Skin of body (tissue), 2 donors: ENCODE measurements around the gene PRKCZ. TPM values are rescaled to one million over a fixed set of nuclear protein-coding genes. Genes with fewer than 3 reads are reported as not detected.

ENCODE experiments used
- DNase-seq: peaks from one replicate; lab custom pipeline; 2025; lab: John Stamatoyannopoulos, UW
- total RNA-seq: library from RNA; depleted of rRNA; stranded (reverse); fragments of >200 nt; gene quantifications from one replicate; pipeline ENCODE4 v1.2.3, GENCODE V29; 2014

PRKCZ gene
- total RNA-seq, 1 donor from 2014 or later, result 10.8 TPM

DNA sequence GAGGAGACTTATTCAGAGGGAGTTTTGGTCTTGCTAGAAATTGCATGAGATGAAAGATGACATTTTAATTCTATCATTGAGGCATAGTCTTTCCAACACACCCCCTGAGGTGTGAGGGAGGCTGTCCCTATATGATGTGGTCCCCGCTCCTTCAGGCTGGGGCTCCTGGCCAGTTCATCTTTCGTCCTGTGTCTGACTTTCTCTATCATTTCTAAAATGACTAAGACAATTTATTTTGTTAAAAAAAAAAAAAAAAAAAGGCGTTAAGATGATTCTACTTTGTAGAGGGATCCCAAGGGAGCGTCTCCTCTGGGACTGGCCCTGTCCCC lies 50.5 kb downstream of the PRKCZ start:
- DNase-seq, result no peak

DNA sequence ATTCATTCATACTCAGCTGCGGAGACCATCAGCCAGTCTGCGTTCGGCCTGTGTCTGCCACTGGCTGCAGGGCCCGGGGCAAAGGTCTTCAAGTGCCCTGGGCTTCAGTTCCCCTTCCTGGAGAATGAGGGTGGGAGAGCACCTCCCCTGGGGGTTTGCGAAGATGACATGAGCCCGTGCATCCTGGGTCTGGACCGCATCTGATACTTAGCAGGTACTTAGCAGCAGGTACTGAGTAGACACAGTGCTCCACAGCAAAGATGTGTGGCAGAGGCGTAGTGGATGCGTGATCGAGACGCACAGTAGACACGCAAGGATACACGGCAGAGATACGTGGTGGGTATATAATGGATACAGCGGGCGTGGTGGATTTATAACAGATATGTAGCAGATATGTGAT lies 51.3 kb downstream of the PRKCZ start:
- DNase-seq, result no peak

DNA sequence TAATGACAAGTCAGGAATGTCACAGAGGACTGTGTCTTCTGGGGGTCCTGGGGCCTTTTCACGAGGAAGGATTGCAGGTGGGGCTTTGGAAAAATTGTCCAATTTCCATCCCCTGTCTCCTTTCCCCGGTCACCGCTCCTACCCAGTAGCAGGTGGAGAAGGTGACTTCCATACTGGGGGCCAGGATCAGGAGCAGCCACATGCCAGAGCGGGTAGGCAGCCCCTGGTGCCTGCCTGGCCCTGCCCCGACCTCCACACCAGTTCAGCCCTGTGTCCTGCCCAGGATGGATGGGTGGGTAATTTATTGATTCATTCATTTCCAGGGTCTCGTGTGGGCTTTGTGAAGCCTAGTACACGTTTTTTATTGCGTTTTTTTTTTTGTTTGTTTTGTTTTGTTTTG lies 51.7 kb downstream of the PRKCZ start:
- DNase-seq, result no peak

DNA sequence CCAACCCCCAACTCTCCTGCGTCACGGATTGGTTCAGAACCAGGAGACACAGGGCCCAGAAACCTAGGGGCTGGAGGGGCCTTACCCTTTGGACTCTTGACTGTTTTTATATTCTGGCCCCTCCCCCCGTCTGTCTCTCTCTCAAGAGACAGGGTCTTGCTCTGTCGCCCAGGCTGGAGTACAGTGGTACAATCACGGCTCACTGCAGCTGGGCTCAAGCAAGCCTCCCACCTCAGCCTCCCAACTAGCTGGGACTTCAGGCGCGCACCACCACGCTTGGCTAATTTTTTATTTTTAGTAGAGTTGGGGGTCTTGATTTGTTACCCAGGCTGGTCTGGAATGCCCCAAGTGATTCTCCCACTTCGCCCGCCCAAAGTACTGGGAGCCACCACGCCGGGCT lies 52.5 kb downstream of the PRKCZ start:
- no peak for DNase-seq

DNA sequence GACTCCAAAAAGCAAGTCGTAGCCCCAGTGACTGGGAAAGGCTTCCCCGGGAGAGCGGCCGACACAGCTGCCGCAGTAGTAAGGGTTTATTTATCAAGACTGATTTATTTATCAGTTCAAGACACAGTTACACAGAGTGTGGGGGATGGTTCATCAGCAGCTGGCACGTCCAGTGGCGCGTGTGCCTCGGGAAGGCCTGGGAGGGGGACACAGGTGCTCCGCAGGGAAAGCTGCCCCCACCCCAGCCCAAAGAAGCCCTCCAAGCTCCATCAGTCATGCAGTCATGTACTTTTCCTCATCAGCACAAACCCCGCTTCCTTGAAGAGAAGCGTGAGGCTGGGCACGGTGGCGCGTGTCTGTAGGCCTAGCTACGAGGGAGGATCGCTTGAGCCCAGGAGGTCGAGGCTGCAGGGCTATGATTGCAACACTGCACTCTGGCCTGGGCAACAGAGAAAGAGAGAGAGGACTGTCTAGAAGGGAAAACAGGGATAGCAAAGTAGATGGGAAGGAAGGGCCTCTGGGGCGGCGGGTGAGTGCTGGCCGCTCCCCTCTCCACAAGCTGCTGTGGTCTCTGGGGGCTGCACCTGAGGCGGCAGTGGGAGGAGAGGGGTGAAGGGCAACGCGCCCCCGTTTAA lies 53.2 kb downstream of the PRKCZ start:
- no peak for DNase-seq

DNA sequence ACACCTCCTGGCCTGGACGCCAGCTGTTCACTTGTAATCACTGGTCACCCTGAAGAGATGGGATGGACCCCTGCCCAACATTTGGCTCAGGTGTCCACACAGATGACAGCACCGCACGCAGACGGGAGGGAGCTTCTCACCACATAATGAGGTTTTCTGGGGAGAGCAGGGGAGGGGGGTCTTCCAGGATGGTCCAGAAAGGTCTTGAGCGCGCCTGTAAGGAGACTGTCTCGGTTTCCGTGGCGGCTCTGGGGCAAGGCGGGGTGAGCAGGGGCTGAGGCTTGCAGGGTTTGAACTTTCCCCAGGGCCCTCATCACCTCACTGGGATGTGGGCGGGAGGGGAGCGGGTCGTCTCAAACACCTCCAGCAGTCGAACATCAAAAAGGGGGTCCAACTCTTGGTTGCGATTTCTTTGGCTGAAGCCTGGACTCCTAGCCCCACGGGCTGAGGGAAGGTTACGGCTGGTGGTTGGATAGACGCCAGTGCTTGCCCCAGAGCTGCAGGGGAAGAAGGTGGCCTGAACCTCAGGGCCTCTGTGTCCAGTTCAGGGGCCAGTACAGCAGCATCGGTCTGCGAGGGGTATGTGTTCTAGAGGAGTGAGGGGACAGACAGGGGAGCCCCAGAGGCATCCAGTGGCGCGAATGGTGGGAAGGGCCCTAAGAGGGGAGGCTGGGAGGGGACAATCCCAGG lies 53.8 kb downstream of the PRKCZ start:
- no peak for DNase-seq

DNA sequence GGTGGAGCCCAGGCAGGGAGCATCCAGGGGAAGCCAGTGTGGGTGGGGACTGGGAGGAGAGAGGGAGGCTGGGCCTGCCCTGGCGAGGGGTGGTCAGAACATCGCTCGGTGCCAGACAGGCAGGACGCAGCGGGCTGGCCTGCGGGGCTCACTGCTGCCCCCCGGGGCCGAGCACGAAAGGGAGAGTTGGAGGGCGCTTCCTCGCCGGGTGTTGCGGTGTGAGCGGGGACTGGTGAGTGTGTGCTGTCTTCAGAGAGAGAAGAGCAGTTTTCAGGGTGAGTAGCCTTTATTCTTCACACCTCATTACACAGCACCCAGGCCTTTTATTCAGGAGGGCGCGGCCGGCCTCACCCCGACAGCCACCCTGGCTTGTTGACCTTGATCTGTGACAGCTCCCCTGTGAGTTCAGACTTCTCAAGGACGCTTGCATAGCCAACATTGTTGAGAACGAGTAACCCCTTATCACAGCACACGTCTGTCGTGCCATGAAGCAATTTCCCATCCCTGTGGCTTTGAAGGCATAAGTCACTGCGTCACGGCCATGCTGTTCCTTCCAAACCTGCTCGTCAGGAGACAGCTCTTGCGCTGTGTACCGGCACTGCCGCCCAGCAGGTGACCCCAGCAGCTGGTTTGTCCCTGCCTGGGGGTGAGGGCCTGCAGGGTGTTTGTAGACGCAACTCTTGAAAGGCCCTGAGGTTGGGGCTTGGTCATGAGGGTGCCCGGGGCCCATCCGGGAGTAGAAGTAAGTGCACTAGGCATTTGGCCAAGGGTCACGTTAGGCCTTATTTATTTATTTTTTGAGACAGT lies 54.6 kb downstream of the PRKCZ start:
- DNase-seq, result no peak

DNA sequence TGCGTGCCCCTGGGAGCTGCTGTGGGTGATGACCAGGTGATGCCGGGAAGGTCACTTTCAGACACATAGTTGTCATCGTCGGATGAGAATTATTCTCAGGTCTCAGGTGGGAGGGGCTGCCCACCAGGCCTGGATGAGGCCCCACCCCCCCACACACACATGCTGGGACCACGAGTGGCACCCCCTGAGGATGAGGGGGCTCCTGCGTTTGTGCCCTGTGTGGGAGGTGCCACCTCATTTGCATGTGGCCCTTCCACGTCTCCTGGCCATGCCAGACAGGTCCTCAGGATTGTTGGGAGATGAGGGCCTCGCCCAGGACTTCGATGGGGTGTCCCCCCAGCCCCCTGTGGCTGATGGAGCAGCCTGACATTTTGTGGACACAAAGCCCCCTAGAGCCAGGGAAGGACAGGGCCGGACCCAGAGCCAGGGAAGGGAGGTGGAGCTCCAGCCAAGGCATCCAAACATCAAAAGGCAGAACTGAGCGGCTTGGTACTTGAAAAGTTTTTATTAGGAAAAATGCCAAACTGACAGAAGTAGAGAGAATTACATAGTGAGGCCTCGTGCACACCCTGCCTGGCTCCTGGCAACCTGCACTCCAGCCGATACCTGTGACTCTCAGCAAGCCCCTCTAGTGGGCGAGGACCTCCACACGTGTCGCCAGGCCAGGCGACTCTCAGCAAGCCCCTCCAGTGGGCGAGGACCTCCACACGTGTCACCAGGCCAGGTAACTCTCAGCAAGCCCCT lies 55.7 kb downstream of the PRKCZ start:
- no peak for DNase-seq

DNA sequence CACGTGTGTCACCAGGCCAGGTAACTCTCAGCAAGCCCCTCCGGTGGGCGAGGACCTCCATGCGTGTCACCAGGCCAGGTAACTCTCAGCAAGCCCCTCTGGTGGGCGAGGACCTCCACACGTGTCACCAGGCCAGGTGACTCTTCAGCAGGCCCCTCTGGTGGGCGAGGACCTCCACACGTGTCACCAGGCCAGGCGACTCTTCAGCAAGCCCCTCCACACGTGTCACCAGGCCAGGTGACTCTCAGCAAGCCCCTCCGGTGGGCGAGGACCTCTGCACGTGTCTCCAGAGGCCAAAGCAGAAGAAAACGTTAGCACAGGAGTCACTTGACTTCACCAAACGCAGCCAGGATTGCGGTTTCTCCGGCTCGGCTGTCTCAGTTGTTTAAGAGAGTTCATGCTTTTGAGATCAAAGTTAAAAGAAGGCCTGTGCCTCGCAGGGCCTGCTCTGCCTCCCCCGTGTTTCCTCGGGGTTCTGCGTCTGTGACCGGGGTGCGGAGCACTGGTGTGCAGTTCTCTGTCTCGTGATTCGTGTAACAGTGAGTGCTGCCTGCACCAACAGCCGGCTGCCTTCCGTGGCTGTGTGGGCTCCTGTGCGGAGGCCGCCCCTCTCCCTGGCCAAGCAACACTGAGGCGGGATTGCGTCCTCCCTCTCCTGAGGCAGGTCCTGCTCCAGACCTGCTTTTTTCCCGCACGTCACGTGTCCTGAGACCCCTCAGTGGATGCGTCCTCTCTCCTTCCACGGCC lies 56.6 kb downstream of the PRKCZ start:
- no peak for DNase-seq

DNA sequence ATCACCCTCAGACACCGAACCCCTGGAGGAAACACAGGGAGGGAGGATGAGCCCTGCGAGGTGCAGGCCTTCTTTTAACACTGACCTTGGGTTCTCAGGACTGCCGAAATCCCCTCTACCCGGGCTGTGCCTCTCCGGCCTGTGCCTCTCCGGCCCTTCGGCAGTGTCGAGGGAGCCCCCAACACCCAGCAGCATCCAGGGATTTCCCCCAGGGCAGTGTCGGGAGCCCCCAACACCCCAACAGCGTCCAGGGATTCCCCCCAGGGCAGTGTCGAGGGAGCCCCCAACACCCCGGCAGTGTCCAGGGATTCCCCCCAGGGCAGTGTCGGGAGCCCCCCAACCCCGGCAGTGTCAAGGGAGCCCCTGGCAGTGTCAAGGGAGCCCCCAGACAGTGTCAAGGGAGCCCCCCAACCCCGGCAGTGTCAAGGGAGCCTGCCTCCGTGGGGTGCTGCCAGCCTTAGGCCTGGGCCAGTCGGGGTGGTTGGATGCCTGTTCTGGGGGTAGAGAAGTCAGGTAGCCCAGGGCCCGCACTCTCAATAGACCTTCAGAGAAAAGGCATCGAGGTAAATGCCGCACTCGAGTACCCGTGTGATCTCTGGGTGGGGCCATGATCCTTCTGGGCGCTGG lies 57.5 kb downstream of the PRKCZ start:
- no peak for DNase-seq

DNA sequence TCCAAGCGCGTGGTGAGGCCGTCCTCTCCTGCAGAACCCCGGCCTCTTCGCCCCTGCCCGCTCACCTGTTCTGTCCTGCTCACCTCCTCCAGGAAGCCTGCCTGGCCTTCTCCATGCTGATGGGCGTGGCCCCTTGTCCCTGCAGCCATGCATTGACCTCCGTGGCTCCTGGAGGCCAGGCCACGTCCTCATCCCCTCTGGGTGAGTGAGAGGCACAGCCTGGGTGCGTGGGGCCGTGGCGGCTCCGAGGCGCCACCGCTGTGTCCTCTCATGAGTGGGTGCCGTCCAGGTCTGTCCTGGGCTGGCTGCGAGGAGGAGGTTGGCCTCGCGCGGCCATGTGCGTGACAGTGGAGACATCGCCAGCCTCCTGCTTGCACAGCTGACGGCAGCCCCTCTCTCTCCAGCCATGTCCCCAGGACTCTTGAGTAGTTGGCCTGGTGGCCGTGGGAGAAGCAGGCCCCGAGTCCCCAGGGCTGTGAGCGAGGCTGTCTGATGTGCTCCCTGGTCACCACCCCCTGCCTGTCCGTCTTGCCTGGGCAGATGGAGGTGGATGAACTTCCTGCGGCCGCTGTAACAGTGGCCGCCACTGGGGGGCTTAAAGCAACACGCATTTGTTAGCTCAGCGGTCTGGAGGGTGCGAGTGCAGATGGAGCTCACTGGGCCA lies 58.1 kb downstream of the PRKCZ start:
- DNase-seq, result no peak

DNA sequence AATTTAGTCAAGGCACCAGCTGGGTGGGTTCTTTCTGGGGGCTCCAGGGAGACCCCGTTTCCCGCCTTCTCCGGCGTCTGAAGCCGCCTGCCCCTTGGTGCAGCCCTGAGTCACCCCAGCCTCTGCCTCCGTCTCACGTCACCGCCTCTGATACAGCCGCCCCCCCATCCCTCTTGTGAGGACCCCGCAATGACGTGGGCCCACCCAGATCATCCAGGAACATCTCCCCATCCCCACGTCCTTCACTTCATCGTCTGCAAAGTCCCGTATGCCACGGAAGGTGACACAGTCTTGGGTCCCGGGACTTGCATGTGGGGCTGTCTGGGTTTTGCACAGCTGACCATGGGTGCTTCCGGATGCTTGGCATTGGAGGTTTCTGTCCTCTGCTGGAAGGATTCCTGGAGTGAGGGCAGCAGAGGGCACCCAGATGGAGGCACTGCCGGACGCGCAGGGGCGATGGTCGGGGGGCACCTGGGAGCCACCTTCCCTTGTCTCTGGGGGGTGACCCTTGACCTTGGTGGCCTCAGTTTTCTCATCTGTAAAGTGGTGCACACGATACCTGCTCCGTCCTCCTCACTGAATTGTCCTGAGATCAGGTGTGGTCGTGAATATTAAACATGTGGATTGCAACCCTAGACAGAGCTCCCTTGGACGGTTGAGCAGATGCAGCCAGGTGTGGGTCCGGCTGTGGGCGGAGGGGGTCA lies 58.8 kb downstream of the PRKCZ start:
- DNase-seq, result no peak

DNA sequence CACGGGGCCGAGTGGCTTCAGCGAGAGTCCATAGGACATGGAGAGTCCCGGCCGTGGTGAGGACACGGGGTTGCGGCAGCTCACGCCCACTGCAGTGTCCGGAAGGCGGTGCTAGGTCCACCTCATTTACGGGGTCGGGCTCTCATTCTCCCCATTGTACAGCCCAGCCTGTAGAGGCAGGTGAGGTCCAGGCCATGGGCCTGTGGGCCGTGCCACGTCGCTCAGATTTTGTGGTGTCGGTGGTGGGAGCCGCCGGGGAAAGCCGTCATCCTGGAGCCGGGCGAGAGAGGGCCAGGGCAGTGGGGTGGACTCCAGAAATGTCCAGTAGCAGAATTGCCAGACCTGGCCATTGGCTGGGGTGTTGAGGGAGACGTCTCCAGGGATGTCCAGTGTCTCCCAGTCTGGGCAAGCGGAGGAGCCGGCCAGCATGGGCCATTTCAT lies 59.4 kb downstream of the PRKCZ start:
- DNase-seq, result no peak

DNA sequence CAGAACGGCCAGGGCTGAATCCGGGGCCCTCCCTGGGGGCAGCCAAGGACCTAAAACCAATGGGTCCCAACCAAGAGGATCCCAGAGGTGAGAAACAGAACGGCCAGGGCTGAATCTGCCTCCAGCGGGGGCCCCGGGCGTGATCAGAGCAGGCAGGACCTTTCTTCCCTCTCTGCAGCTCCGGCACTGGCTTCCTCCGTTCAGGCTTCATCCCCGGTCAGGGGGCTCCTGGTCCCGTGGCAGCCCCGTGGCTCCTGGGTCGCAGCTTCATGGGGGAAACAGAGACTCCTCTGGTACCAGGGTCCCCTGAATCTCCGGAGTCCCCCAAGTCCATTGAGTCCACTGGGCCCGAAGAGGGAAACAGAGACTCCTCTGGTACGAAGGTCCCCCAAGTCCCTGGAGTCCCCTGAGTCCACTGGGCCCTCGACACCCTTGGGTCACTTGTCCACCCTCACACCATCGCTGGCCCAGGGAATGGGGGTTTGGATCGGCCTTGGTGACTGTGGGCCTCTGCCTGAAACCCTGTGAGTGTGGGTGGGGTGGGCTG lies 60.1 kb downstream of the PRKCZ start:
- DNase-seq, result no peak

DNA sequence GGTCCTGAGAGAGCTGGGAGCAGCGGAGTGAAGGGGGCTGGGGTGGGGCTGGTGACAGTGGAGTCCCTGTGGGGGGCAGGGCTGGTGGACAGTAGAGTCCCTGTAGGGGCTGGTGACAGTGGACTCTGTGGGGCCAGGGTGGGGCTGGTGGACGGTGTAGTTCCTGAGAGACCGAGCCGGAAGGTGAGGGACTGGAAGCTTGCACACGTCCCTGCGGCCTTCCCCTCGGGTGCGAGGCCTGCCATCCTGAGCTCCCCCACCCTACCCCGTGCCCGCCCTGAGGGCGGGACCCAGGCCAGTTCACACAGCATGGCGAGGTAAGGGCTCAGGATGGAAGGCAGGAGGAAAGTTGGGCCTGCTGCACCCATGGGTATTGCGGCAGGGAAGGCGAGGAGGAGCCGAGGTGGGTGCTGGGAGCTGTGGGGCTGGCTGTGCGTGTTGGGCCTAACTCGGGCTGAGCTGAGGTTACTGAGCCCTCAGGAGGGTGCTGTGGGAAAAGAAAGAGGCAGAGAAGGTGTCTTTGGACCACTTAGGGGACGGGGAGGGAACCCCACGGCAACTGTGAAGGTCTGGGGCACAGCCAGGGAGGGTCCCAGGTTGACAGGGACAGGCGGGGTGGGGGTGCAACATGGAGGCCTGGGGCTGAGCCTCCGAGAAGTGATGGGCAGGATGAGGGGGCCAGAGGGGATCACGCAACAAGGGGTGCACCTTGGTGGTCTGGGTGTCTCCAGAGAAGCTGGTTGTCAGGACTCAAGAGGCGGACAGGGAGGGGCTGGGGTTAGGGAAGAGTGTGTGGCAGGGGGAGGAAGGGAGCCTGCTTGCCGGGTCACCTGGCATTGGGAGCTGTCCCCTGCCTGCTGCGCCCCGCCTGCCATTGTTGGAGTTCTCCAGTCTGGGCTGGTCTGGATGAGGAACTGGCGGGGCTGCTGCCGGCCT lies 60.8 kb downstream of the PRKCZ start:
- DNase-seq, result no peak

DNA sequence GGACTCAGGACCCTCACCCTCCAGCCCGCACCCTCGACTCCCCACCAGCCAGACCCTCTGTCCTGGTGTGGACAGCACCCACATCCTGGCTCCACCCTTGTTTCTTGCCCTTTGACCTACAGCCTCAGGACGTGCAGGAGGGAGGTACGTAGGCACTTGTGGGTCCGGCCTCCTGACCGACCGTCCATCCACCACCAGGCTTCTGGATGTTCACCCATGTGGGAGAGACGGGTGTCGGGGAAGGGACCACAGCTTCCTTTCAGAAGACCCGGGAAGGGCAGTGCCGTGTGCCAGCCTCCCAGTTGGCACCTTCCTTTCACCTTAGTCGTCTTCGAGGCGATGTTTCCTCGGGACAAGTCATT lies 61.4 kb downstream of the PRKCZ start:
- DNase-seq, result no peak

DNA sequence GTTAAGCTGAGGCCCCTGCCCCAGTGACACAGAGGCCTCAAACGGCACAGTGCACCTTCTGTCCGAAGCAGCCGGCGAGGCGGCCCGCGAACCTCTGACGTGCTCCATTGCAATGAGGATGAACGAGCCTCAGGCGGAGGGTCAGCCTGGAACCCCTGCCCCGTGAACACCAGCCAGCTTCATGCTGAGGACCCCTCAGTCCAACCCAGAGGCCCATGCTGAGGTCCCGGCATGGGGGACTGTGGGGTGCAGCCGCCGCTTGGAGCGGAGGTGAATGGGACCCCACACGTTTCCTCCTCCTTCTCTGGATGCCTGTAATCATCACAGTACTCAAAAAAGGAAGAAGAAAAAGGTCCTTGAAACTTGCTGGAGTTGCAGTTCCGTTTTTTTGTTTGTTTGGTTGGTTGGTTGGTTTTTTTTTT lies 62.1 kb downstream of the PRKCZ start:
- no peak for DNase-seq

DNA sequence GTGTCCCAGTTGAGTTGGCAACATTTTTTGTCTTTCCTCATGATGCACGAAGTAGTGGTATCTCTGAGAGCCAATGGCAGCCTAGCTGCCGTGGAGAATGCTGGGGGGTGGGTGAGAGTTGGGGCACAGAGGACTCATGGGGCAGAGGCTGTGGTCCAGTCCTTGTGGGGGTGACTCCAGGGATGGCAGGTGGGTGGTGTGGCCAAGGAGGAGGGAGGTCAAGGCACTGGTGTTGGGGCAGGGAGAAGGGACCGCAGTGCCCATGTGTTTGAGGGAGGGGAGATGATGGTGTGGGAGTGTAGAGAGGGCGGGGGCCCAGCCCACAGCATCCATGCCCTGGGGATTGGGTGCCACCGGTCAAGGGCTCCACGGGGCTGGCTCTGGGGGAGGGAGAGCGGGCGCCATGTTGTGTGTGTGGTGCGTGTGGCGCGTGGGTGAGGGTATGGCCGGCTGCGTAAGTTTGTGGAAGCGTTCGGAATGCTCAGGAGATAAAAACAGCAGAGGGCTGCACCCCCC lies 63.5 kb downstream of the PRKCZ start:
- no peak for DNase-seq
